ENCODE data around the gene LYRM4. TPM values are rescaled to one million over a fixed set of nuclear protein-coding genes. Genes with fewer than 3 reads are reported as not detected.

The LYRM4 gene
- total RNA-seq, 2 experiments from 2014 or later, result 21.2 to 22.7 TPM

GRCh38 chr6:5084781-5085647, 175.7 kb downstream of the LYRM4 start, which contains the start of gene PPP1R3G:
PPP1R3G (plus strand) TSS chr6:5085341; CDS start chr6:5085486, 145 bp downstream.
- Mint-ChIP-seq H3K4me3 (peak within 1 kb of the TSS; percentile 66), H3K27me3 (peaks cover 52% of the 10 kb centered on the region), H3K27ac (no peak within 1 kb of the TSS), H3K9me3 (no peaks in the 10 kb centered on the region), H3K36me3 (ENCODE audit: low read depth) (no peaks in the 10 kb centered on the region), H3K4me1 (peaks cover 4% of the 10 kb centered on the region)
- ChIA-PET POLR2A (no interaction called here), CTCF (no interaction called here)
- DNase-seq, result no peak

GRCh38 chr6:5084360-5084780, 176.4 kb downstream of the LYRM4 start:
- Mint-ChIP-seq H3K36me3 (ENCODE audit: low read depth) (no peaks in the 10 kb centered on the region), H3K27me3 (peaks cover 55% of the 10 kb centered on the region), H3K9me3 (no peaks in the 10 kb centered on the region), H3K27ac (no peak overlapping the region), H3K4me1 (peaks cover 4% of the 10 kb centered on the region), H3K4me3 (peak overlapping the region; percentile 66)
- no peak for DNase-seq
- ChIA-PET POLR2A (no interaction called here), CTCF (no interaction called here)

GRCh38 chr6:5083813-5084359, 176.9 kb downstream of the LYRM4 start:
- Mint-ChIP-seq H3K9me3 (no peaks in the 10 kb centered on the region), H3K27ac (no peak overlapping the region), H3K36me3 (ENCODE audit: low read depth) (no peaks in the 10 kb centered on the region), H3K4me3 (peak overlapping the region; percentile 4), H3K4me1 (peaks cover 4% of the 10 kb centered on the region), H3K27me3 (peaks cover 56% of the 10 kb centered on the region)
- CTCF ChIA-PET, result no interaction called here
- DNase-seq, result no peak
- POLR2A ChIA-PET, result no interaction called here

- Mint-ChIP-seq H3K36me3 (ENCODE audit: low read depth) (no peaks in the 10 kb centered on the region), H3K4me1 (peaks cover 4% of the 10 kb centered on the region), H3K27ac (no peak overlapping the region), H3K9me3 (no peaks in the 10 kb centered on the region), H3K4me3 (no peak overlapping the region), H3K27me3 (peaks cover 55% of the 10 kb centered on the region)
- CTCF ChIA-PET, result no interaction called here
- no peak for DNase-seq
- POLR2A ChIA-PET, result no interaction called here
These were observed 177.5 kb downstream of the LYRM4 start for GRCh38 chr6:5083307-5083583.

- no peak overlapping the region for H3K27ac Mint-ChIP-seq
- ChIA-PET CTCF (no interaction called here), POLR2A (no interaction called here)
- H3K9me3 Mint-ChIP-seq, result no peaks in the 10 kb centered on the region
- DNase-seq, result no peak
- H3K27me3 Mint-ChIP-seq, result peaks cover 56% of the 10 kb centered on the region
- H3K4me3 Mint-ChIP-seq, result no peak overlapping the region
- H3K4me1 Mint-ChIP-seq, result peaks cover 4% of the 10 kb centered on the region
- no peaks in the 10 kb centered on the region for H3K36me3 Mint-ChIP-seq (ENCODE audit: low read depth)
These were observed 178.1 kb downstream of the LYRM4 start for GRCh38 chr6:5082487-5083306.

GRCh38 chr6:5081955-5082354, 178.8 kb downstream of the LYRM4 start:
- POLR2A ChIA-PET, result no interaction called here
- no peak for DNase-seq
- Mint-ChIP-seq H3K4me1 (peaks cover 4% of the 10 kb centered on the region), H3K9me3 (no peaks in the 10 kb centered on the region), H3K4me3 (no peak overlapping the region), H3K36me3 (ENCODE audit: low read depth) (no peaks in the 10 kb centered on the region), H3K27me3 (peaks cover 53% of the 10 kb centered on the region), H3K27ac (no peak overlapping the region)
- CTCF ChIA-PET, result no interaction called here

GRCh38 chr6:5081182-5081581, 179.6 kb downstream of the LYRM4 start:
- Mint-ChIP-seq H3K36me3 (ENCODE audit: low read depth) (no peaks in the 10 kb centered on the region), H3K27ac (no peak overlapping the region), H3K4me3 (no peak overlapping the region), H3K27me3 (peaks cover 48% of the 10 kb centered on the region), H3K4me1 (peaks cover 4% of the 10 kb centered on the region), H3K9me3 (no peaks in the 10 kb centered on the region)
- CTCF ChIA-PET, result no interaction called here
- POLR2A ChIA-PET, result no interaction called here
- no peak for DNase-seq

- CTCF ChIA-PET, result no interaction called here
- POLR2A ChIA-PET, result no interaction called here
- H3K9me3 Mint-ChIP-seq, result no peaks in the 10 kb centered on the region
These were observed 180.2 kb downstream of the LYRM4 start for GRCh38 chr6:5080574-5080973.

GRCh38 chr6:5079692-5080091, 181.1 kb downstream of the LYRM4 start:
- Mint-ChIP-seq H3K27ac (no peak overlapping the region), H3K36me3 (ENCODE audit: low read depth) (no peaks in the 10 kb centered on the region), H3K4me1 (peaks cover 2% of the 10 kb centered on the region), H3K9me3 (no peaks in the 10 kb centered on the region), H3K27me3 (peaks cover 46% of the 10 kb centered on the region), H3K4me3 (no peak overlapping the region)
- CTCF ChIA-PET, result no interaction called here
- DNase-seq, result no peak
- POLR2A ChIA-PET, result no interaction called here

More at GRCh38 chr6:5080574-5080973, 180.2 kb downstream of the LYRM4 start:
- Mint-ChIP-seq H3K4me3 (no peak overlapping the region), H3K4me1 (peaks cover 4% of the 10 kb centered on the region), H3K27me3 (peaks cover 46% of the 10 kb centered on the region), H3K27ac (no peak overlapping the region), H3K36me3 (ENCODE audit: low read depth) (no peaks in the 10 kb centered on the region)
- no peak for DNase-seq

GRCh38 chr6:5078121-5078669, 182.6 kb downstream of the LYRM4 start:
- no peak overlapping the region for H3K4me3 Mint-ChIP-seq
- DNase-seq, result no peak
- no peak overlapping the region for H3K27ac Mint-ChIP-seq
- ChIA-PET POLR2A (no interaction called here), CTCF (no interaction called here)
- H3K9me3 Mint-ChIP-seq, result no peaks in the 10 kb centered on the region
- H3K4me1 Mint-ChIP-seq, result no peaks in the 10 kb centered on the region
- no peaks in the 10 kb centered on the region for H3K36me3 Mint-ChIP-seq (ENCODE audit: low read depth)
- peaks cover 39% of the 10 kb centered on the region for H3K27me3 Mint-ChIP-seq

GRCh38 chr6:5076931-5077330, 183.8 kb downstream of the LYRM4 start:
- Mint-ChIP-seq H3K9me3 (no peaks in the 10 kb centered on the region), H3K4me3 (no peak overlapping the region), H3K36me3 (ENCODE audit: low read depth) (no peaks in the 10 kb centered on the region), H3K4me1 (peaks cover 6% of the 10 kb centered on the region), H3K27me3 (peaks cover 30% of the 10 kb centered on the region), H3K27ac (no peak overlapping the region)
- no peak for DNase-seq
- POLR2A ChIA-PET, result no interaction called here
- CTCF ChIA-PET, result no interaction called here

GRCh38 chr6:5073992-5074391, 186.8 kb downstream of the LYRM4 start:
- H3K9me3 Mint-ChIP-seq, result no peaks in the 10 kb centered on the region
- ChIA-PET CTCF (interaction anchor here (0.7 kb wide), 1 partner anchor 651 kb away, joined by 7 read pairs; no protein-coding TSS in a partner anchor), POLR2A (no interaction called here)
- no peak overlapping the region for H3K27ac Mint-ChIP-seq
- no peak overlapping the region for H3K4me3 Mint-ChIP-seq
- peaks cover 6% of the 10 kb centered on the region for H3K4me1 Mint-ChIP-seq
- H3K36me3 Mint-ChIP-seq (ENCODE audit: low read depth), result no peaks in the 10 kb centered on the region
- peaks cover 15% of the 10 kb centered on the region for H3K27me3 Mint-ChIP-seq
- no peak for DNase-seq

GRCh38 chr6:5072440-5072839, 188.3 kb downstream of the LYRM4 start:
- peaks cover 11% of the 10 kb centered on the region for H3K27me3 Mint-ChIP-seq
- no peaks in the 10 kb centered on the region for H3K36me3 Mint-ChIP-seq (ENCODE audit: low read depth)
- no peak overlapping the region for H3K4me3 Mint-ChIP-seq
- CTCF ChIA-PET, result no interaction called here
- POLR2A ChIA-PET, result no interaction called here
- H3K27ac Mint-ChIP-seq, result no peak overlapping the region
- H3K9me3 Mint-ChIP-seq, result no peaks in the 10 kb centered on the region
- H3K4me1 Mint-ChIP-seq, result peaks cover 6% of the 10 kb centered on the region
- no peak for DNase-seq

Data from activated CD4-positive, alpha-beta memory T cell treated with anti-CD3 and anti-CD28 coated beads, Interleukin-2, amount 10 ng/mL, durations not matched to agents 7 days and 5 days (primary cell).